Common myeloid progenitor, CD34-positive (primary cell): ENCODE measurements around the gene PRR29.

Source experiments
- CTCF ChIA-PET: fragments of 350-600 bp; sonication (Branson Sonifier 250); formaldehyde crosslinking; loops from one replicate; lab custom pipeline; 2021; ENCODE audit warnings: antibody characterized with exemption; lab: Charles Lee
- POLR2A ChIA-PET: fragments of 350-600 bp; sonication (Branson Sonifier 250); formaldehyde crosslinking; loops from one replicate; lab custom pipeline; 2021; ENCODE audit warnings: antibody characterized with exemption; lab: Charles Lee
- DNase-seq, 3 donors: peaks; one replicate each; pipeline versions ENCODE4 v3.0.0 to v3.0.0-alpha.2; 2013
- H3K27ac ChIP-seq, 2 experiments: 1 replicate in 1 of 2; 2 replicates in 1 of 2; pipeline ENCODE4 v1.7.0; 2013; ENCODE audit warnings: inconsistent platforms in 2 of 2, low read length in 2 of 2, mild to moderate bottlenecking in 2 of 2, low read depth in 1 of 2, moderate library complexity in 1 of 2; ENCODE audit not compliant: severe bottlenecking in 2 of 2, insufficient read depth in 1 of 2, poor library complexity in 1 of 2
- H3K27me3 ChIP-seq, 5 experiments: replicated peaks in 2 of 5; 1 replicate in 3 of 5; 2 replicates in 2 of 5; pipeline versions ENCODE4 v1.6.1 to v1.7.0; 2013; ENCODE audit warnings: low read length in 4 of 5, mild to moderate bottlenecking in 2 of 5, moderate library complexity in 2 of 5, inconsistent platforms in 1 of 5; ENCODE audit not compliant: insufficient read depth in 5 of 5, control insufficient read depth in 4 of 5
- H3K36me3 ChIP-seq, 4 experiments: 1 replicate in 2 of 4; 2 replicates in 2 of 4; pipeline versions ENCODE4 v1.6.1 to v1.7.0; 2013; ENCODE audit warnings: low read length in 3 of 4, control low read depth in 1 of 4, mild to moderate bottlenecking in 1 of 4; ENCODE audit not compliant: control insufficient read depth in 4 of 4, insufficient read depth in 4 of 4
- H3K4me1 ChIP-seq, 4 experiments: 1 replicate in 3 of 4; 2 replicates in 1 of 4; pipeline versions ENCODE4 v1.6.1 to v1.7.1; 2013; ENCODE audit warnings: low read length in 3 of 4, mild to moderate bottlenecking in 3 of 4, control low read depth in 1 of 4, inconsistent platforms in 1 of 4, moderate library complexity in 1 of 4; ENCODE audit not compliant: control insufficient read depth in 4 of 4, insufficient read depth in 4 of 4; ENCODE audit errors: control extremely low read depth in 1 of 4
- H3K4me3 ChIP-seq, 7 experiments: 1 replicate in 4 of 7; 2 replicates in 3 of 7; pipeline versions ENCODE4 v1.5.1 to v1.7.0; 2013; ENCODE audit warnings: mild to moderate bottlenecking in 7 of 7, low read length in 6 of 7, moderate library complexity in 6 of 7, inconsistent platforms in 2 of 7, low read depth in 2 of 7, control low read depth in 1 of 7; ENCODE audit not compliant: insufficient read depth in 4 of 7, control insufficient read depth in 1 of 7; ENCODE audit errors: extremely low read depth in 1 of 7
- H3K9me3 ChIP-seq, 5 experiments: 1 replicate in 4 of 5; 2 replicates in 1 of 5; pipeline versions ENCODE4 v1.6.1 to v1.7.1; 2013; ENCODE audit warnings: low read length in 4 of 5, mild to moderate bottlenecking in 2 of 5, inconsistent platforms in 1 of 5, low read depth in 1 of 5, moderate library complexity in 1 of 5; ENCODE audit not compliant: control insufficient read depth in 4 of 5, insufficient read depth in 2 of 5; ENCODE audit errors: control extremely low read depth in 1 of 5
- WGBS: methylation state at CpG from one replicate; pipeline ENCODE4 v1.1.5; 2013; ENCODE audit not compliant: insufficient coverage; 5-methylcytosine and 5-hydroxymethylcytosine counted together

PRR29 gene

DNA sequence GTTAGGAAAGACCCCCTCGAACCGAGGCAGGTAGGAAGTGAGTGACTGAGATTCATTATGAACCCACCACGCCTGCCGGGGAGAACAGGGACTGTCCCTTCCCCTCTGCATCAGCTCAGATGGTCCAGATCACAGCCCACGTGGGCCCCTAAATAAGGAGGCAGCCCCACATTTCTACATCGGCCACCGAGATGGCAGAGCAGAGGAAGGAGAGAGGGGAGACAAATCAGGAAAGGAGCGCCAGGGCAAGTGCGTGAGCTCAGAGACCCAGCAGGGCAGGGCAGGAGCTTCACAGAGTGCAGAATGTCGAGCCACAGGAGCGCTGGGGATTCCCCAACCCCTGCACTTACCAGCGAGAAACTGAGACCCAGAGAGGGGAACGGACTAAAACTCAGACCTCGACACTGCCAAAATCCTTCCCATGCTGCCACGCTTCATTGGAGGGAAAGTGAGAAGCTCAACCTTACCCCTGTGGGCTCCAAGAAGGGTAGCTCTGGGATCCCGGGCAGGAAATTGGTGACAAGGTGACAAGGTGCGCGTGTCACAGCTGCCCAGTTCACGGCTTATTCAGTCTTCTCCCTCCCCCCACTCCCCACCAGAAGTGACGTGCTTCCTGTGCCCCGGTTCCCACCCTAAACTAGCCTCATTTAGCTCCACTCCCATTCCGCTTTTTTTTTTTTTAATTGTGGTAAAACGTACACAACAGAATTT is 22.1 kb downstream of the PRR29 start, which contains the start of gene ICAM2:
Gene ICAM2 (minus strand): TSS at position 578 of the 711 bp plus-strand sequence. CDS start 13,942 bp downstream, outside the sequence.
- WGBS = 0% methylated on average over 19 of the region's 23 CpGs
- H3K27me3 ChIP-seq = no peaks in the 10 kb centered on the region
- H3K9me3 ChIP-seq = no peaks in the 10 kb centered on the region
- no peaks in the 10 kb centered on the region for H3K36me3 ChIP-seq
- H3K4me3 ChIP-seq = peak within 1 kb of the TSS; percentile 3 to 76 (median 72)
- H3K27ac ChIP-seq = peak within 1 kb of the TSS; percentile 96 to 99
- ChIA-PET CTCF (interaction anchor here (0.6 to 12.1 kb wide), 14 partner anchors 9 to 116 kb away, joined by 3 to 230 read pairs (median 4); partner anchors contain the start of gene PRR29), POLR2A (interaction anchor here (0.6 to 2.0 kb wide), 14 partner anchors 9 to 530 kb away, joined by 3 to 31 read pairs (median 5); partner anchors contain the start of genes ERN1 and PRR29)
- peak; percentile 98 to 99 (median 99) for DNase-seq
- peaks cover 32 to 95% (median 80%) of the 10 kb centered on the region in 4 experiments for H3K4me1 ChIP-seq

- H3K4me3 ChIP-seq = no peak overlapping the region
- H3K27ac ChIP-seq = peak overlapping the region; percentile 65 to 99
- CTCF ChIA-PET = interaction anchor here (0.6 to 12.1 kb wide), 11 partner anchors 13 to 133 kb away, joined by 3 to 230 read pairs (median 3); partner anchors contain the start of genes GH1 and PRR29
- POLR2A ChIA-PET = interaction anchor here (0.6 to 1.2 kb wide), 5 partner anchors 16 to 30 kb away, joined by 3 to 6 read pairs (median 4); no protein-coding TSS in a partner anchor
- H3K4me1 ChIP-seq = peaks cover 20 to 80% (median 70%) of the 10 kb centered on the region in 4 experiments
- 45% methylated on average over 4 of the region's 5 CpGs for WGBS
- DNase-seq = peak; percentile 69 to 94 (median 88)
- H3K27me3 ChIP-seq = no peaks in the 10 kb centered on the region
- no peaks in the 10 kb centered on the region for H3K36me3 ChIP-seq
- no peaks in the 10 kb centered on the region for H3K9me3 ChIP-seq
Observed at GRCh38 chr17:64022611-64023063, 24.5 kb downstream of the PRR29 start.

GRCh38 chr17:64024215-64024654 is 26.1 kb downstream of the PRR29 start:
- peak overlapping the region in 1 of 7 experiments; percentile 45 for H3K4me3 ChIP-seq
- H3K27me3 ChIP-seq = no peaks in the 10 kb centered on the region
- peaks cover 13 to 65% (median 58%) of the 10 kb centered on the region in 4 experiments for H3K4me1 ChIP-seq
- DNase-seq = peak; percentile 93 to 98 (median 96)
- ChIA-PET CTCF (interaction anchor here (1.0 to 12.4 kb wide), 14 partner anchors 7 to 122 kb away, joined by 4 to 230 read pairs (median 21); partner anchors contain the start of genes ERN1, GH1 and PRR29), POLR2A (interaction anchor here (0.8 to 2.2 kb wide), 3 partner anchors 8 to 23 kb away, joined by 3 to 9 read pairs (median 3); no protein-coding TSS in a partner anchor)
- H3K27ac ChIP-seq = peak overlapping the region; percentile 65 to 99
- 38% methylated on average over 7 of the region's 8 CpGs for WGBS
- no peaks in the 10 kb centered on the region for H3K36me3 ChIP-seq
- no peaks in the 10 kb centered on the region for H3K9me3 ChIP-seq

DNA sequence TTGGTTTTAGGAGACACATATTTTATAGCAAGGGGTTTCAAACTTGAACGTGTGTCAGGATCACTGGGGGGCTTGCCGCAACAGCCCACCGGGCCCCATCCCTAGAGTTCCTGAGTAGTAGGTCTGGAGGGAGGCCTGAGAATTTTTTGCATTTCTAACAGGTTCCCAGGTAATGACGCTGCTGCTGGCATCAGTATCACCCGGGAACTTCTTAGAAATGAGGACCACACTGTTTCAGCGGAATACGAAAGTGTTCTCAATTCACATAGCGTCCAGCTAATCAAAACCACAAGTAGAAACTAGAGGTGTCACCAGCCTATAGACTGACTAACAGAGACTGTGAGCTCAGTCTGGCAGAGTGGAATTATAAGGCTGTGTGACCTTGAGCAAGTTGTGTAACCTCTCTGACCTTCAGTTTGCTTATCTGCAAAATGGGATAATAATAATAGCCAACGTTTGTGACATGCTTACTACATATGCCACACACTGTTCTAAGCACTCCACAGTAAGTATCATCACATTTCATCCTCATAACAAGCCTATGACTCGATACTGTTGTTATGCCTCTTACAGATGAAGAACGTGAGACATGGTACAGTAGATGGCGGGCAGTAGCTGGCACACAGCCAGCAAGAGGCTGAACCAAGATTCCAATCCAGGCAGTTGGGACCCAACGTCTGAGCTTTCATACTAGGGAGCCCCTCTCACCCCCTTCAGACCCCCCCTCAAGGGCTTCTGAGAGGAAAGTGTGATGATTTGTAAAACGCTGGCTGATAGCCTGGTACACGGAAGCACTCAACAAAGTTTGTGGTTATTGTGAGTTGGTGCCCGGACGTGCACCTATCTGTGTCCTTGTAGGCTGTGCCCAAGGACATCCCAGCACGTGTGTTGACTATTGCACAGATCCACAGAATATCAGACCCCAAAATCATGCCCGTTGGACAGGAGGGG is 26.9 kb downstream of the PRR29 start:
- Histone ChIP-seq H3K27ac (peak overlapping the region; percentile 65 to 99), H3K4me3 (peak overlapping the region in 4 of 7 experiments; percentile 4 to 77 (median 40)), H3K27me3 (no peaks in the 10 kb centered on the region), H3K9me3 (no peaks in the 10 kb centered on the region), H3K36me3 (no peaks in the 10 kb centered on the region), H3K4me1 (peaks cover 9 to 57% (median 50%) of the 10 kb centered on the region in 4 experiments)
- POLR2A ChIA-PET = interaction anchor here (0.6 to 2.2 kb wide), 6 partner anchors 8 to 104 kb away, joined by 3 to 9 read pairs (median 4); partner anchors contain the start of gene PRR29
- CTCF ChIA-PET = interaction anchor here (0.7 to 12.4 kb wide), 26 partner anchors 8 to 210 kb away, joined by 3 to 230 read pairs (median 8); partner anchors contain the start of genes CD79B, CSHL1, ERN1 and GH1
- 76% methylated on average over 8 of the region's 19 CpGs for WGBS
- peak in 2 of 3 donors; percentile 57 to 76 for DNase-seq

- under 1% methylated on average over 21 of the region's 21 CpGs for WGBS
- H3K27me3 ChIP-seq = no peaks in the 10 kb centered on the region
- no peaks in the 10 kb centered on the region for H3K9me3 ChIP-seq
- CTCF ChIA-PET = interaction anchor here (0.7 to 12.4 kb wide), 30 partner anchors 9 to 210 kb away, joined by 3 to 230 read pairs (median 8); partner anchors contain the start of genes CD79B, CSHL1, ERN1 and GH1
- H3K36me3 ChIP-seq = no peaks in the 10 kb centered on the region
- peak overlapping the region in 6 of 7 experiments; percentile 4 to 77 (median 46) for H3K4me3 ChIP-seq
- POLR2A ChIA-PET = interaction anchor here (0.5 to 2.2 kb wide), 7 partner anchors 9 to 393 kb away, joined by 3 to 9 read pairs (median 4); partner anchors contain the start of gene PRR29
- H3K27ac ChIP-seq = peak overlapping the region; percentile 65 to 99
- DNase-seq = peak; percentile 95 to 97 (median 97)
- H3K4me1 ChIP-seq = peaks cover 9 to 52% (median 44%) of the 10 kb centered on the region in 4 experiments
Observed at GRCh38 chr17:64025732-64026294, 27.7 kb downstream of the PRR29 start.
